ENCODE results near the gene KLHL22.
"Not testable (repeated sequence)": the region's sequence is repeated elsewhere in the genome, so short reads cannot be mapped to it uniquely, and the experiment has no call there.

Gene KLHL22

GRCh38 chr22:20514658-20515406 is 19.2 kb upstream of the KLHL22 start:
- no peak for FAIRE-seq
- DNase-seq (ENCODE audit: insufficient read length, low spot score) = no peak
- TF ChIP-seq CTCF (IDR thresholded peaks at IDR 0.05; ENCODE audit: insufficient read depth, missing control alignments) = no peak

- DNase-seq (ENCODE audit: insufficient read length, low spot score) (no peak), FAIRE-seq (no peak)
These were observed 16.1 kb upstream of the KLHL22 start for GRCh38 chr22:20511578-20512229.

GRCh38 chr22:20510811-20511577 is 15.4 kb upstream of the KLHL22 start:
- FAIRE-seq = no peak
- no peak for TF ChIP-seq CTCF (IDR thresholded peaks at IDR 0.05; ENCODE audit: insufficient read depth, missing control alignments)
- no peak for DNase-seq (ENCODE audit: insufficient read length, low spot score)

More at GRCh38 chr22:20511578-20512229, 16.1 kb upstream of the KLHL22 start:
- TF ChIP-seq CTCF (IDR thresholded peaks at IDR 0.05; ENCODE audit: insufficient read depth, missing control alignments) = no peak

GRCh38 chr22:20509344-20510047 is 13.9 kb upstream of the KLHL22 start:
- FAIRE-seq (no peak), DNase-seq (ENCODE audit: insufficient read length, low spot score) (no peak)
- TF ChIP-seq CTCF (IDR thresholded peaks at IDR 0.05; ENCODE audit: insufficient read depth, missing control alignments) = no peak

GRCh38 chr22:20508815-20509271 is 13.2 kb upstream of the KLHL22 start:
- no peak for TF ChIP-seq CTCF (IDR thresholded peaks at IDR 0.05; ENCODE audit: insufficient read depth, missing control alignments)
- FAIRE-seq = no peak
- DNase-seq (ENCODE audit: insufficient read length, low spot score) = no peak

- not testable (repeated sequence) for FAIRE-seq; DNase-seq (ENCODE audit: insufficient read length, low spot score)
These were observed 12.6 kb upstream of the KLHL22 start for GRCh38 chr22:20508067-20508755.

Data from D721Med (cell line).